Measurements from ENCODE around the gene IL17B. TPM values are rescaled to one million over a fixed set of nuclear protein-coding genes. Genes with fewer than 3 reads are reported as not detected.

Gene IL17B
- total and polyA plus RNA-seq, 2 experiments from 2014 or later: not detected

GRCh38 chr5:149426931-149427330 lies 47.8 kb upstream of the IL17B start:
- Histone ChIP-seq H2AFZ (no peak overlapping the region), H3K36me3 (ENCODE audit: insufficient read depth) (no peaks in the 10 kb centered on the region), H3K4me3 (no peak overlapping the region), H3K27me3 (ENCODE audit: insufficient read depth) (no peaks in the 10 kb centered on the region), H4K20me1 (replicated peaks; ENCODE audit: insufficient read depth) (no peaks in the 10 kb centered on the region), H3K79me2 (replicated peaks; ENCODE audit: insufficient read depth) (no peaks in the 10 kb centered on the region), H3K4me1 (ENCODE audit: insufficient read depth) (peaks cover 33% of the 10 kb centered on the region), H3K4me2 (no peak overlapping the region), H3K9me2 (ENCODE audit: insufficient read depth) (no peaks in the 10 kb centered on the region), H3F3A (replicated peaks; ENCODE audit: low read depth) (0 out of 2 replicates have a peak, but pooled peaks cover 10% of the 10 kb centered on the region), H3K27ac (ENCODE audit: low read depth) (no peak overlapping the region)
- no peaks in the 10 kb centered on the region for H3K9me3 Mint-ChIP-seq
- no peak for ATAC-seq
- no peak overlapping the region for H3K27ac Mint-ChIP-seq
- H3K27me3 Mint-ChIP-seq (ENCODE audit: insufficient read depth, low read depth, poor library complexity): peaks cover 15% of the 10 kb centered on the region
- no peak for DNase-seq (ENCODE audit: low spot score)
- H3K4me3 Mint-ChIP-seq: no peak overlapping the region
- H3K36me3 Mint-ChIP-seq (ENCODE audit: low read depth): no peaks in the 10 kb centered on the region
- H3K4me1 Mint-ChIP-seq: peaks cover 46% of the 10 kb centered on the region
- TF ChIP-seq STAT1 (IDR thresholded peaks at IDR 0.05; ENCODE audit: unreplicated experiment) (no peak), CREB1 (CRISPR knock-in tag; IDR thresholded peaks at IDR 0.05; ENCODE audit: low read depth) (no peak), EZH2 (IDR thresholded peaks at IDR 0.05; ENCODE audit: low read depth, unreplicated experiment) (no peak), ZNF331 (CRISPR knock-in tag; IDR thresholded peaks at IDR 0.05; ENCODE audit: low read depth) (no peak), POLR2AphosphoS5 (IDR thresholded peaks at IDR 0.05; ENCODE audit: low read depth) (no peak), EZH2phosphoT487 (IDR thresholded peaks at IDR 0.05; ENCODE audit: unreplicated experiment) (no peak), ETS1 (IDR thresholded peaks at IDR 0.05) (no peak), ZNF114 (CRISPR knock-in tag; IDR thresholded peaks at IDR 0.05) (no peak), REST (IDR thresholded peaks at IDR 0.05; ENCODE audit: unreplicated experiment) (no peak), ZNF462 (CRISPR knock-in tag; IDR thresholded peaks at IDR 0.05) (no peak), CTCF (conservative IDR thresholded peaks at IDR 0.05; ENCODE audit: low read depth in 2 of 2) (no peak), JUNB (IDR thresholded peaks at IDR 0.05; ENCODE audit: unreplicated experiment) (no peak), NANOG (IDR thresholded peaks at IDR 0.05; ENCODE audit: borderline replicate concordance) (no peak)

All from GM23338 (cell line).